CD8-positive, alpha-beta memory T cell (primary cell): Measurements from ENCODE around the gene DPCD. TPM values are rescaled to one million over a fixed set of nuclear protein-coding genes. Genes with fewer than 3 reads are reported as not detected.
A peak's percentile ranks its signal among the peaks of the same experiment; 100 is the strongest.
"Not testable (repeated sequence)": the region's sequence is repeated elsewhere in the genome, so short reads cannot be mapped to it uniquely, and the experiment has no call there.

ENCODE experiments used
- CTCF ChIA-PET: fragments of 350-600 bp; sonication (Branson Sonifier 250); formaldehyde crosslinking; loops from one replicate; lab custom pipeline; 2021; ENCODE audit warnings: antibody characterized with exemption; lab: Charles Lee
- POLR2A ChIA-PET: fragments of 350-600 bp; sonication (Branson Sonifier 250); formaldehyde crosslinking; loops from one replicate; lab custom pipeline; 2021; ENCODE audit warnings: antibody characterized with exemption; lab: Charles Lee
- DNase-seq, 5 donors: peaks; one replicate each; pipeline versions ENCODE4 v3.0.0 to v3.0.0-alpha.2; 2020 to 2022; ENCODE audit warnings: mixed read lengths in 1 of 5
- H3K27ac ChIP-seq: one replicate; pipeline ENCODE4 v1.7.0; 2013; ENCODE audit warnings: low read depth, mild to moderate bottlenecking, low read length, moderate library complexity
- H3K27me3 ChIP-seq: 2 replicates; pipeline ENCODE4 v1.7.0; 2013; ENCODE audit warnings: low read length, mild to moderate bottlenecking; ENCODE audit not compliant: insufficient read depth, poor library complexity, severe bottlenecking
- H3K36me3 ChIP-seq: 2 replicates; pipeline ENCODE4 v1.7.0; 2013; ENCODE audit warnings: mild to moderate bottlenecking, low read length, moderate library complexity; ENCODE audit not compliant: insufficient read depth
- H3K4me1 ChIP-seq: 2 replicates; pipeline ENCODE4 v1.7.0; 2013; ENCODE audit warnings: mild to moderate bottlenecking, low read length, moderate library complexity; ENCODE audit not compliant: insufficient read depth
- H3K4me3 ChIP-seq: 2 replicates; pipeline ENCODE4 v1.7.0; 2013; ENCODE audit warnings: mild to moderate bottlenecking, low read length
- H3K9me3 ChIP-seq: 2 replicates; pipeline ENCODE4 v1.7.0; 2013; ENCODE audit warnings: mild to moderate bottlenecking, low read length
- H3K27ac Mint-ChIP-seq, 8 donors: one replicate each; pipeline ENCODE4 v1.8.0; 2020 to 2021; ENCODE audit warnings: mixed read lengths in 8 of 8, mild to moderate bottlenecking in 6 of 8, inconsistent platforms in 3 of 8, moderate library complexity in 3 of 8
- H3K27me3 Mint-ChIP-seq, 2 donors: one replicate each; pipeline ENCODE4 v1.8.0; 2020 to 2021; ENCODE audit warnings: mixed read lengths in 2 of 2, mild to moderate bottlenecking in 1 of 2, moderate library complexity in 1 of 2
- H3K36me3 Mint-ChIP-seq, 3 donors: one replicate each; pipeline ENCODE4 v1.8.0; 2020 to 2021; ENCODE audit warnings: mixed read lengths in 3 of 3, inconsistent platforms in 1 of 3, mild to moderate bottlenecking in 1 of 3
- H3K4me1 Mint-ChIP-seq, 3 donors: one replicate each; pipeline ENCODE4 v1.8.0; 2020 to 2021; ENCODE audit warnings: mixed read lengths in 3 of 3, inconsistent platforms in 1 of 3, mild to moderate bottlenecking in 1 of 3
- H3K4me3 Mint-ChIP-seq, 7 donors: one replicate each; pipeline ENCODE4 v1.8.0; 2020 to 2021; ENCODE audit warnings: mixed read lengths in 7 of 7, mild to moderate bottlenecking in 6 of 7, moderate library complexity in 4 of 7, inconsistent platforms in 2 of 7
- H3K9me3 Mint-ChIP-seq, 5 donors: one replicate each; pipeline ENCODE4 v1.8.0; 2020 to 2022; ENCODE audit warnings: mixed read lengths in 5 of 5, mild to moderate bottlenecking in 3 of 5, moderate library complexity in 2 of 5, inconsistent platforms in 1 of 5
- polyA plus RNA-seq: library from polyadenylated mRNA; unstranded; fragments of 300-500 nt; fragmentation: Illumina TruSeq; gene quantifications from one replicate; pipeline ENCODE4 v1.2.3, GENCODE V29; 2021
- total RNA-seq, 2 experiments: library from RNA; stranded (reverse); gene quantifications; one replicate each; pipeline ENCODE4 v1.2.3, GENCODE V29; 2021

DPCD gene
- total and polyA plus RNA-seq, 3 experiments from 2014 or later, result 0.75 to 22.6 (median 21.0) TPM

DNA sequence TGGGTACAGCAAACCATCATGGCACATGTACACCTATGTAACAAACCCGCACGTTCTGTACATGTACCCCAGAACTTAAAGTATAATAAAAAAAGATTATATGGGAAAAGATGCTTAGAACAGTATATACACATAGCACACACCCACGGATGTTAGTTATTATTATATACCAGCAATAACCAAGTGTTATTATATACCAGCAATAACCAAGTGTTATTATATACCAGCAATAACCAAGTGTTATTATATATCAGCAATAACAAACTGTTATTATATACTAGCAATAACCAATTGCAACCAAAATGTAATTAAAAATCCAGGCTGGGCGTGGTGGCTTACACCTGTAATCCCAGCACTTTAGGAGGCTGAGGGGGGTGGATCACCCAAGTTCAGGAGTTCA is 45.4 kb downstream of the DPCD start:
- H3K4me1 ChIP-seq, H3K36me3 ChIP-seq, H3K9me3 ChIP-seq, POLR2A ChIA-PET, H3K9me3 Mint-ChIP-seq, H3K27me3 Mint-ChIP-seq, H3K27ac Mint-ChIP-seq, CTCF ChIA-PET, H3K27ac ChIP-seq, H3K4me3 ChIP-seq, H3K4me3 Mint-ChIP-seq, H3K27me3 ChIP-seq, DNase-seq: not testable (repeated sequence)
- H3K36me3 Mint-ChIP-seq, result peaks cover 0 to 59% (median 8%) of the 10 kb centered on the region in 3 donors
- peaks cover 29 to 56% (median 47%) of the 10 kb centered on the region in 3 donors for H3K4me1 Mint-ChIP-seq

DNA sequence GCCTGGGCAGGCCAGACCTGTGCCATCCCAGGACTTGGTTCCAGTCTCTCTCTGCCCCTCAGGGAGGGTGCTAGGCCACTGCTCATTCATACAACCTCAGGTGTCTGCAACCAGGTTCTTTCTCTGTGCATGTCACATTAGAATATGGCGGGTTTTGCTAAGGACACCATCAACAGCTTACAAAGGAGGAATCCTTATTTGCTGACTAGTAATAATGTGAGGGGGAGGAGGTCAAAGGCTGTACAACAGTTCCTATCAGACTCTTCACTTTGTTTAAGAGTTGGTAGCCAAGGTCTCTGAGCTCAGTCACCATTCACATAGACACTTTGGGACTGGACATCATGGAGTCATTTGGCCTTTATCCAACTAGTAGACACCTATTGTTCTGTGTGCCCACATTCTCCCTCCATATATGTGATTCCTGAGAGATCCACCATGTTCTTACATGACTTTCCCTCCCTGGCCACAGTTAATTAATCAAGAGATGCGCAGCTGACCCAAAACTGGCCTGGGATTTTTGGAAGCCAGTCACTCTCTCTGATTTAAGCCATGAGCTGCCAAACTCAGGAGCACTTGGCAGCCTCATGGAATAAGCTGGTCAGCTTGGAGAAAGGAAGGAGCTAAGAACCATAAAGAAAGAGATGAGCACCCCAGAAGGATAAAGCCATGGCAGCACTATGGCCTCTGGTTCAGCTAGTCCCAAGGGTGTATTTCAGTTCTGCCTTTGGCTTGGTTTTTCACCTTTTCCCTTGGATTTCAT is 51.2 kb downstream of the DPCD start:
- ChIA-PET CTCF (no interaction called here), POLR2A (no interaction called here)
- no peaks in the 10 kb centered on the region for H3K27me3 ChIP-seq
- no peaks in the 10 kb centered on the region for H3K9me3 ChIP-seq
- H3K36me3 ChIP-seq, result no peaks in the 10 kb centered on the region
- peaks cover 0 to 2% of the 10 kb centered on the region in 2 donors for H3K27me3 Mint-ChIP-seq
- no peak overlapping the region for H3K4me3 ChIP-seq
- no peak overlapping the region for H3K27ac ChIP-seq
- no peaks in the 10 kb centered on the region for H3K4me1 ChIP-seq
- H3K36me3 Mint-ChIP-seq, result peaks cover 0 to 63% (median 8%) of the 10 kb centered on the region in 3 donors
- no peak for DNase-seq
- peak overlapping the region in 1 of 7 donors; percentile 51 for H3K4me3 Mint-ChIP-seq
- H3K4me1 Mint-ChIP-seq, result peaks cover 12 to 52% (median 26%) of the 10 kb centered on the region in 3 donors
- H3K9me3 Mint-ChIP-seq, result no peaks in the 10 kb centered on the region
- peak overlapping the region in 6 of 8 donors; percentile 8 to 90 (median 66) for H3K27ac Mint-ChIP-seq

DNA sequence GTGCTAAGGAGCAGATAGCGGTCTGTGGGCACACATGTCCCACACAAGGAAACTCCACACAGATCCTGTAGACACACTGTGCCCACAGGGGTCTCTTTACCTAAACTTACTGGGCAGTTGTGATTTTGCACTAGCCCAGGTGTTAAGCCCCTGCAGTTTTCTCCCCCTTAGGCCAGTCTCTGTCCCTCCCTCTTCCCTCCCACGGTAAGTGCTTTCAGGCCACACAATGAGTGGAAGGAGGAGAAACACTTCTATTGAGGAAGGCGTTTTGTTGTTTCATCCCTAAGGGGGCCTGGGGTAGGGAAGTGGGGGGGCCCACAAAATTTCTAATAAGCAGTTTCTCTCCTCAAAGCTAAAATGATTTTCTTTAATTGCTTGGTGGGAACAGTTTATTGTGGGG is 55.4 kb downstream of the DPCD start:
- Histone ChIP-seq H3K9me3 (no peaks in the 10 kb centered on the region), H3K27me3 (no peaks in the 10 kb centered on the region), H3K36me3 (no peaks in the 10 kb centered on the region), H3K27ac (no peak overlapping the region), H3K4me1 (no peaks in the 10 kb centered on the region), H3K4me3 (no peak overlapping the region)
- H3K4me1 Mint-ChIP-seq, result peaks cover 15 to 70% (median 32%) of the 10 kb centered on the region in 3 donors
- no peak for DNase-seq
- H3K9me3 Mint-ChIP-seq, result no peaks in the 10 kb centered on the region
- POLR2A ChIA-PET, result interaction anchor here (0.6 kb wide), 1 partner anchor 95 kb away, joined by 5 read pairs; no protein-coding TSS in a partner anchor
- H3K4me3 Mint-ChIP-seq, result no peak overlapping the region
- H3K27ac Mint-ChIP-seq, result peak overlapping the region in 1 of 8 donors; percentile 32
- H3K27me3 Mint-ChIP-seq, result peaks cover 0 to 3% of the 10 kb centered on the region in 2 donors
- CTCF ChIA-PET, result no interaction called here
- H3K36me3 Mint-ChIP-seq, result peaks cover 0 to 75% (median 3%) of the 10 kb centered on the region in 3 donors

DNA sequence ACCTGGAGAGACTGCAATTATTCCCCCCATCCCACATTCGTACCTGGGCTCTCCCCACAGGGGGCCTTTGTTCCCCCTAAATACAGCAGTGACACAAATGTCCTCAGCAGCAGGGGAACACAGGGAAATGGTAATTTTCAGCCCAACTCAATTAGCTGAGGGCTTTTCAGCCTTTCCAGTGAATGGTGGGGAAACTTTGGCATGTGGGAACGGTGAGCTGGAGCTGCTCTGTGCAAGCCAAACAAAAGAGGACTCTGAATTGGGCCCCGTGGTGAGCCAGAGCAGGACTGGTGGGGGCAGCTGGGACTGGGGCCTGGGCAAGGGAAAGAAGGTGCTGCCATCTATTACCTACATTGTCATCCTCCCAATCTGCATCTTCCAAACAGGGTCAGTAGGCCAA is 55.9 kb downstream of the DPCD start:
- Histone ChIP-seq H3K27ac (no peak overlapping the region), H3K36me3 (no peaks in the 10 kb centered on the region), H3K9me3 (no peaks in the 10 kb centered on the region), H3K4me3 (no peak overlapping the region), H3K4me1 (no peaks in the 10 kb centered on the region), H3K27me3 (no peaks in the 10 kb centered on the region)
- Mint-ChIP-seq H3K9me3 (no peaks in the 10 kb centered on the region), H3K27ac (peak overlapping the region in 5 of 8 donors; percentile 32 to 82 (median 60)), H3K4me3 (no peak overlapping the region), H3K4me1 (peaks cover 15 to 74% (median 36%) of the 10 kb centered on the region in 3 donors), H3K36me3 (peaks cover 0 to 75% (median 3%) of the 10 kb centered on the region in 3 donors), H3K27me3 (peaks cover 0 to 3% of the 10 kb centered on the region in 2 donors)
- ChIA-PET CTCF (no interaction called here), POLR2A (interaction anchor here (0.6 kb wide), 1 partner anchor 95 kb away, joined by 5 read pairs; no protein-coding TSS in a partner anchor)
- DNase-seq, result no peak

DNA sequence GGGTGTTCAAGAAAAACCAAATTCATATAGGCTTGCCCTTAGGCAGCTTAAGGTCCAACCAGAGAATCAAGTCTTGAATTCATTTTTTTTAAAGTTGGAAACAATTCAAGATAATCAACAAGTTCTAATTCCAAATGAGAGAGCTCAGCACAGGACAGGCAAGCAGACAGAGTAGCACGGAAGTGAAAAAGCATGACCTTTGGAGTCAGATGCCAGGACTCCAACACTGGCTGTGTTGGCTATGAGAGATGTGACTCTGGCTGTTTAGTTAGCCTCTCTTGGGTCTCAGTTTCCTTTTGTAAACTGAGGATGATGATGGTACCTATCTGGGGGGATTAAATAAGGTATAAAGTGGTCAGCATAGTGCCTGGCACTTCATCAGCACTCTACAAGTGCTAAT is 57.5 kb downstream of the DPCD start:
- ChIA-PET CTCF (no interaction called here), POLR2A (no interaction called here)
- Mint-ChIP-seq H3K36me3 (peaks cover 0 to 77% (median 4%) of the 10 kb centered on the region in 3 donors), H3K4me3 (no peak overlapping the region), H3K27me3 (peaks cover 0 to 1% of the 10 kb centered on the region in 2 donors), H3K4me1 (peaks cover 17 to 77% (median 39%) of the 10 kb centered on the region in 3 donors), H3K9me3 (no peaks in the 10 kb centered on the region), H3K27ac (peak overlapping the region in 6 of 8 donors; percentile 27 to 79 (median 51))
- no peak overlapping the region for H3K27ac ChIP-seq
- no peak overlapping the region for H3K4me3 ChIP-seq
- H3K36me3 ChIP-seq, result no peaks in the 10 kb centered on the region
- H3K4me1 ChIP-seq, result no peaks in the 10 kb centered on the region
- H3K9me3 ChIP-seq, result no peaks in the 10 kb centered on the region
- no peak for DNase-seq
- no peaks in the 10 kb centered on the region for H3K27me3 ChIP-seq

DNA sequence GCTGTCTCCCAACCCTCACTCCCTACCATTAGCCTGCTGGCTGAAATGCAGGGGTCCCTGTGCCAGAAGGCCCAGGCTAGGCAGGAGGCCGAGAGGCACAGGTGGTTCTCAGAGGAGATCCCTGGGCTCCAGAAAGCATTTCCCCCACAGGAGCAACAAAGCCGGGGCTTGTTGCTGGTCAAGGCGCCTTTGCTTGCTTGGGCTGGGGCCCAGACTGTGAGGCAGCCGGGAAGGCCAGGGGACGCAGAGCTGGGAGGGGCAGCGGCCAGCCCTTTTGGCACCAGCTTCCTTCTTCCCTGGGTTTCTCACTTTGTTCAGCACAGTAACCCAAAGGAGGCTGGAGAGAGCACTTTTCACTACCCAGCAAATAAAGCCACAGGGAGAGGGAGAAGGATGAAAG is 58.2 kb downstream of the DPCD start:
- Mint-ChIP-seq H3K9me3 (no peaks in the 10 kb centered on the region), H3K36me3 (peaks cover 0 to 80% (median 4%) of the 10 kb centered on the region in 3 donors), H3K27ac (peak overlapping the region in 1 of 8 donors; percentile 38), H3K27me3 (peaks cover 0 to 1% of the 10 kb centered on the region in 2 donors), H3K4me3 (no peak overlapping the region), H3K4me1 (peaks cover 16 to 74% (median 38%) of the 10 kb centered on the region in 3 donors)
- no peak overlapping the region for H3K27ac ChIP-seq
- no peaks in the 10 kb centered on the region for H3K4me1 ChIP-seq
- no peaks in the 10 kb centered on the region for H3K27me3 ChIP-seq
- no peak for DNase-seq
- POLR2A ChIA-PET, result no interaction called here
- H3K9me3 ChIP-seq, result no peaks in the 10 kb centered on the region
- H3K36me3 ChIP-seq, result no peaks in the 10 kb centered on the region
- CTCF ChIA-PET, result no interaction called here
- H3K4me3 ChIP-seq, result no peak overlapping the region

DNA sequence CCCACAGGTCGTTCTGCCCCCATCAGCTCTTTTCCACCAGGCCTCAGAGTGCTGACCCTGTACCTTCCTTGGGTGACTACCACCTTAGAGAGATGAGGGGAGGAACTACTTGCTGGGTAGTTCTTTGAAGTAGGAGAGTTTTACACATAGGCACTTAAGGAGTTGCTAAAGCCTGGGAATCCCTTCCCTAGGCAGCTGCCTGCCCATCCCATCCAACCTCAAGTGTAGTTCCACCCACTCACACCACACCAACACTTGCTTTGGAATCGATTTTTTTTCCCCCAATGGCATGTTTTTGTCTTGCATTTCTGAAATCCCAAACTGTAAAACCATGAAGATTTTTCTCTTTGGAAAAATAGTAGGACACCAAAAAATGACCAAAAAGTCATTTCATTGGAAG is 59.1 kb downstream of the DPCD start:
- Mint-ChIP-seq H3K27me3 (peaks cover 0 to 1% of the 10 kb centered on the region in 2 donors), H3K36me3 (peaks cover 0 to 77% (median 7%) of the 10 kb centered on the region in 3 donors), H3K4me1 (peaks cover 16 to 69% (median 34%) of the 10 kb centered on the region in 3 donors), H3K9me3 (no peaks in the 10 kb centered on the region), H3K4me3 (no peak overlapping the region), H3K27ac (peak overlapping the region in 4 of 8 donors; percentile 27 to 90 (median 66))
- no peak overlapping the region for H3K4me3 ChIP-seq
- no peak overlapping the region for H3K27ac ChIP-seq
- no peak for DNase-seq
- no peaks in the 10 kb centered on the region for H3K9me3 ChIP-seq
- CTCF ChIA-PET, result no interaction called here
- POLR2A ChIA-PET, result no interaction called here
- H3K27me3 ChIP-seq, result no peaks in the 10 kb centered on the region
- no peaks in the 10 kb centered on the region for H3K36me3 ChIP-seq
- no peaks in the 10 kb centered on the region for H3K4me1 ChIP-seq

DNA sequence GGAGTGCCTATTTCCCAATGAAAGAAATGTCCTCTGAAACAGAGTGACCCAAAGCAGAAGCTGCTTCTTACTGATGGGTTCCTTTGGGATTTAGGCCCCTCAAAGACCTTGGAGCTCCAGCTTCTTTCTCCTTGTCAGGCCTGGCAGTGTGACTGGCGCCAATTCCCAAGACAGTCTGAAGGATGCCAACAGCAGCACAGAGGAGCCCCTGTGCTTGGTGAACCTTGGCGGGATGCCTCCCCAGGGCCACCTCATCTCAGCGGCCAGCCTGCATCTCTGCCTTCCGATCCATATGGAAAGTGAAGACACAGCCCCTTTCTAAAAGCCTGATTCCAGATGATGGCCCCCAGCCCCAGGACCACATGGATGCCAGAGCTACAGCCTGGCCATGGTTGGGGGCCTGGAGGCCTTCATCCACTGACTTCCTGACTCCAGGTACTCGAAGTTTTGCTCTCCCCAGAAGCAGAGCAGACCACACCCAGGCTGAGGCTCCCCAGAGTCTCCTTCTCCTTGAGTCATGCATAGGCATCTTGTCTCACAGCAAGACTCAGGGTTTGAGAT is 61.5 kb downstream of the DPCD start:
- Mint-ChIP-seq H3K4me3 (peak overlapping the region in 1 of 7 donors; percentile 44), H3K36me3 (peaks cover 0 to 57% (median 4%) of the 10 kb centered on the region in 3 donors), H3K27ac (peak overlapping the region in 5 of 8 donors; percentile 13 to 88 (median 52)), H3K4me1 (peaks cover 11 to 49% (median 27%) of the 10 kb centered on the region in 3 donors), H3K9me3 (no peaks in the 10 kb centered on the region), H3K27me3 (peaks cover 0 to under 1% of the 10 kb centered on the region in 2 donors)
- Histone ChIP-seq H3K27me3 (no peaks in the 10 kb centered on the region), H3K9me3 (no peaks in the 10 kb centered on the region), H3K36me3 (no peaks in the 10 kb centered on the region), H3K4me1 (no peaks in the 10 kb centered on the region), H3K27ac (no peak overlapping the region), H3K4me3 (no peak overlapping the region)
- no peak for DNase-seq
- ChIA-PET CTCF (no interaction called here), POLR2A (no interaction called here)
